ENCODE data around the gene HIGD2A. TPM values are rescaled to one million over a fixed set of nuclear protein-coding genes. Genes with fewer than 3 reads are reported as not detected.

Gene HIGD2A
- total and polyA plus RNA-seq, 4 donors: 18.4 to 127 (median 67.8) TPM

GRCh38 chr5:176364765-176365350, 23.7 kb upstream of the HIGD2A start:
- Histone ChIP-seq H3K27ac (ENCODE audit: low read depth in 1 of 2, low read length in 2 of 2) (no peak overlapping the region), H3K27me3 (ENCODE audit: control insufficient read depth in 4 of 4, insufficient read depth in 4 of 4, low read length in 3 of 4) (no peaks in the 10 kb centered on the region), H3K9ac (ENCODE audit: low read depth in 1 of 2, low read length in 2 of 2) (peak overlapping the region; percentile 30 to 43), H3K4me3 (ENCODE audit: low read depth in 1 of 3, low read length in 3 of 3) (peak overlapping the region; percentile 61 to 80 (median 80)), H3K4me1 (ENCODE audit: control insufficient read depth in 4 of 4, insufficient read depth in 4 of 4, low read length in 3 of 4) (peaks cover 5 to 27% (median 11%) of the 10 kb centered on the region in 4 donors), H3K36me3 (ENCODE audit: control insufficient read depth in 4 of 4, insufficient read depth in 3 of 4, low read depth in 1 of 4, low read length in 3 of 4) (no peaks in the 10 kb centered on the region), H3K9me3 (ENCODE audit: control insufficient read depth in 4 of 4, low read length in 3 of 4) (no peaks in the 10 kb centered on the region)
- TF ChIP-seq FOXA2 (IDR thresholded peaks at IDR 0.05) (no peak), NR2F2 (IDR thresholded peaks at IDR 0.05) (no peak), CTCF (IDR thresholded peaks at IDR 0.05; ENCODE audit: low read depth, low read length, missing input control) (no peak), EGR1 (IDR thresholded peaks at IDR 0.05; ENCODE audit: low read depth in 2 of 2) (no peak), RXRA (IDR thresholded peaks at IDR 0.05) (no peak), SP1 (IDR thresholded peaks at IDR 0.05) (no peak), ZBTB33 (IDR thresholded peaks at IDR 0.05) (no peak), YY1 (IDR thresholded peaks at IDR 0.05) (no peak), GABPA (IDR thresholded peaks at IDR 0.05 in 1 of 2, conservative IDR thresholded peaks at IDR 0.05 in 1 of 2) (no peak), REST (IDR thresholded peaks at IDR 0.05) (no peak), HNF4G (IDR thresholded peaks at IDR 0.05) (no peak), HNF4A (conservative IDR thresholded peaks at IDR 0.05) (no peak), ATF3 (IDR thresholded peaks at IDR 0.05) (no peak)
- DNase-seq (ENCODE audit: low spot score): no peak
- WGBS: 35% methylated on average over 28 of the region's 28 CpGs

Data from liver (tissue), 9 donors.